NOMO-1 treated with DMSO at 0.1 percent for 48 hours (cell line): ENCODE results near the gene NME3.

Experiments
- DNase-seq: peaks from one replicate; lab custom pipeline; 2025; ENCODE audit not compliant: unreplicated experiment; lab: John Stamatoyannopoulos, UW

NME3 gene

GRCh38 chr16:1794221-1794871 is 23.0 kb upstream of the NME3 start:
- no peak for DNase-seq

GRCh38 chr16:1793578-1794220 is 22.4 kb upstream of the NME3 start, which contains the start of gene IGFALS:
IGFALS (minus strand) TSS chr16:1793705; CDS start chr16:1793652, 53 bp downstream.
- no peak for DNase-seq

GRCh38 chr16:1792836-1793577 is 21.7 kb upstream of the NME3 start:
- no peak for DNase-seq

GRCh38 chr16:1791943-1792812 is 20.8 kb upstream of the NME3 start:
- no peak for DNase-seq

GRCh38 chr16:1791256-1791942 is 20.1 kb upstream of the NME3 start:
- DNase-seq = no peak

- no peak for DNase-seq
These were observed 19.4 kb upstream of the NME3 start for GRCh38 chr16:1790611-1791255.

GRCh38 chr16:1790261-1790610 is 18.9 kb upstream of the NME3 start:
- DNase-seq = no peak

- DNase-seq = no peak
These were observed 18.3 kb upstream of the NME3 start for GRCh38 chr16:1789643-1790045.

- no peak for DNase-seq
These were observed 17.4 kb upstream of the NME3 start for GRCh38 chr16:1788708-1789100.

GRCh38 chr16:1788095-1788707 is 16.9 kb upstream of the NME3 start:
- no peak for DNase-seq

GRCh38 chr16:1787322-1788094 is 16.2 kb upstream of the NME3 start:
- DNase-seq = no peak

- DNase-seq = no peak
These were observed 15.6 kb upstream of the NME3 start for GRCh38 chr16:1787056-1787321.

- DNase-seq = no peak
These were observed 15.1 kb upstream of the NME3 start for GRCh38 chr16:1786242-1787055.

GRCh38 chr16:1785846-1786170 is 14.5 kb upstream of the NME3 start:
- DNase-seq = no peak

GRCh38 chr16:1784977-1785845 is 13.9 kb upstream of the NME3 start:
- no peak for DNase-seq

GRCh38 chr16:1782408-1783264 is 11.3 kb upstream of the NME3 start, which contains the start of the genes NUBP2 and SPSB3:
NUBP2 (plus strand) TSS chr16:1782960; CDS start chr16:1783021, 61 bp downstream.
SPSB3 (minus strand) TSS chr16:1782571; CDS start chr16:1781483, 1,088 bp downstream.
- peak; percentile 100 for DNase-seq
